PC-3 (cell line): ENCODE measurements around the gene GPR152.

Experiments
- CTCF ChIP-seq: fragments of 300-600 bp; sonication (generic); conservative IDR thresholded peaks from 2 replicates; pipeline ENCODE4 v1.5.1; 2017; ENCODE audit warnings: antibody characterized with exemption, low read depth, mild to moderate bottlenecking, low read length
- EZH2 ChIP-seq: fragments of 300-600 bp; sonication (generic); IDR thresholded peaks from one replicate; pipeline ENCODE4 v1.6.1; 2017; ENCODE audit warnings: antibody characterized with exemption, mild to moderate bottlenecking, low read length; ENCODE audit not compliant: unreplicated experiment

- TF ChIP-seq EZH2 = no peak
- TF ChIP-seq CTCF = no peak
Observed at GRCh38 chr11:67468056-67468455, 15.5 kb upstream of the GPR152 start.
